HT-29 (cell line): ENCODE measurements around the gene CYB5A. TPM values are rescaled to one million over a fixed set of nuclear protein-coding genes. Genes with fewer than 3 reads are reported as not detected.
A peak's percentile ranks its signal among the peaks of the same experiment; 100 is the strongest.
"Not testable (repeated sequence)": the region's sequence is repeated elsewhere in the genome, so short reads cannot be mapped to it uniquely, and the experiment has no call there.

Experiments used
- DNase-seq: peaks from one replicate; pipeline ENCODE4 v3.0.0-alpha.2; 2015; ENCODE audit warnings: low spot score
- total RNA-seq: library from RNA; depleted of rRNA; stranded (reverse); fragments of >200 nt; shearing (Covaris generic); gene quantifications from 2 replicates; pipeline ENCODE4 v1.2.3, GENCODE V29; 2014

The CYB5A gene
- total RNA-seq, 1 experiment from 2014 or later, result 133 TPM

DNA sequence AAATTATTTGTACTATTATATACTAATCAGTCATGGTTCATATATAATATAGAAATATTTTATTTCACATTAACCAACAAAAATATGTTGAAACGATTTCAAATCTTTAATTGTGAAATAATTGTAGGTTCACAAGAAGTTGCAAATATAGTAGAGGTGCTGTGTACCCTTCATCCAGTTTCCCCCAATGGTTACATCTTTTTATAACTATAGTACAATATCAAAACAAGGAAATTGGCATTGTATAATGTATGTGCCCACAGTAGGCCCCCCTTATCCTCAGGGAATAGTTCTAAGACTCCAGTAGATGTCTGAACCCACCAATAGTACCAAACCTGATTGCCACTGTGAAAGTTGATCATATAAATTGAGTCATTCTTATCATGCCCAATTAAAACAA is 7.4 kb upstream of the CYB5A start:
- DNase-seq, result no peak

- DNase-seq, result no peak
These were observed 2.8 kb upstream of the CYB5A start for GRCh38 chr18:74294526-74294925.

DNA sequence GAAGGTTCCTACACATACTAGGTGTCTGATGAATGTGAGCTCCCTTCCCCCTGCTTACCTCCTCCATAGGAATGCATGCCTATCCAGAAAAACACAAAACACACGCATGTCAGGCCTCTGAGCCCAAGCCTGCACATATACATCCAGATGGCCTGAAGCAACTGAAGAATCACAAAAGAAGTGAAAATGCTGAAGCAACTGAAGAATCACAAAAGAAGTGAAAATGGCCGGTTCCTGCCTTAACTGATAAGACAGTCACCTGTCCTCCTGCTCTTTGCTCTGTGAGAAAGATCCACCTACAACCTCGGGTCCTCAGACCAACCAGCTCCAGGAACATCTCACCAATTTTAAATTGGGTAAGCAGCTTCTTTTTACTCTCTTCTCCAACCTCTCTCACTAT is 1.2 kb upstream of the CYB5A start:
- DNase-seq, result not testable (repeated sequence)

GRCh38 chr18:74292541-74292858 is 737 bp upstream of the CYB5A start:
- DNase-seq, result no peak

GRCh38 chr18:74291472-74291770 is 342 bp downstream of the CYB5A start:
- no peak for DNase-seq

- DNase-seq, result peak; percentile 73
These were observed 830 bp downstream of the CYB5A start for GRCh38 chr18:74290794-74291471.

DNA sequence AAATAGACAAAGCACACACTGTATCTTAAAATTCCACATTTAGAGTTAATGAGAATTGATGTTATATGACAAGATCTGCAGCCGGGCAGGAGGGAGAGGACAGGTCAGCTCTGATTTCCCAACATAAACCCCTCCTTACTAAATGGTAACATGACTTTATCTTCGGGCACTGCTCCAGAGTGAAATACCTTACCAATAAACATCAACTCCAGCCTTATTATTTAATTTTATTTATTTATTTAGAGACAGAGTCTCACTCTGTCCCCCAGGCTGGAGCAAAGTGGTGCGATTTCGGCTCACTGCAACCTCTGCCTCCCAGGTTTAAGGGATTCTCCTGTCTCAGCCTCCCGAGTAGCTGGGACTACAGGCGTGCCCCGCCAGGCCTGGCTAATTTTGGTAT is 1.7 kb downstream of the CYB5A start:
- DNase-seq, result no peak

GRCh38 chr18:74289137-74289536 is 2.6 kb downstream of the CYB5A start:
- DNase-seq, result no peak

GRCh38 chr18:74288730-74289129 is 3.0 kb downstream of the CYB5A start:
- no peak for DNase-seq

DNA sequence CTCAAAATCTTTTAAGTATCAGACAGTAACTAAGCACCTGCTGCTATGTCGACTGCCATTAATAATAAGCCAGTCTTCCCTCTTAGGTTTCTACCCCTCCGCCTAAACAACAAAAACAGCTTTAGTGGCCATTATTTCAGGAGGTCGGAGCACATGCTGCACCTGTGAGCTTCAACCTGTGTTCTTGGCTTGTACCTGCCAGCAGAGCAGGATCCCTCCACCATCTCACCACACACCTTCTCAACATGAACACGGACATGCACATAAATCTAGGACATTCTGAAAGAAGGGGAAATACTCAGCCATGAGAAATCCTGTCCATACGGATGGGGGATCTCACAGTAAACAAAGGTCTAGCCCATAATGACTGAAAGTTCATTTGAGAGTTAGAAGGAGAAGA is 3.7 kb downstream of the CYB5A start:
- DNase-seq, result no peak

GRCh38 chr18:74286856-74287255 is 4.9 kb downstream of the CYB5A start:
- DNase-seq, result no peak

DNA sequence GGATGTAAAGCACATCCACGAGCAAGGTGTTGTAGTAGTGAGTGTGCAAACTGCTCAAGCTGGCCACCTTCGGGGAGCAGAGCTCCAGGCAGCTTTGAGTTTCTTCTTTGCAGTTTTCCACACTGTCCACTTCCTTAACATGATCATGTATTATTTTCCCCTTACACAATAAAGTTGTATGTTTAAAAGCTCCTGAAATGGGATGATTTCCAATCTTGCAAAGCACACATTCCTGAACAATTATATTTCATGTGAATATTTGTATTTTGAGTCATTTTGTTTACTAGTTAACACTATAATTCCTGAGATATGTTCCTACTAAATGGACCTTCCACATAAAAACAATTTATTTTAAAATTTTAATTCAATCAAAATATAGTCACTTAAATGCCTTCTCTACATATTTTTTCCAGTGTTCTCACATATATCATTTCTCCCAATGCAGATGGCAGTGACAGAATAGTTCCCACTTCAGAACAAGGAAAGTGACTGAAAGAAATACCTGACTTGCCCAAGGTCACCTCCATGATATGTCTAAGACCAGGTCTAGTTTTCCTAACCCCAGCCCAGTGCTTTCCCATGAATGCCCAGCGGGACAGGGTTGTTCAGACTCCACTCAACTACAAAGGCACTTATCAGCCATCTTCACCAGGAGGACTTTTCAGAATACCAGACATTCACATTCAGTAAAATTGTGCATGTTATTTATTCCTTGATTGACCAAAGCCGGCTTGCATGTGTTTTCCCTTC is 5.5 kb downstream of the CYB5A start:
- no peak for DNase-seq

DNA sequence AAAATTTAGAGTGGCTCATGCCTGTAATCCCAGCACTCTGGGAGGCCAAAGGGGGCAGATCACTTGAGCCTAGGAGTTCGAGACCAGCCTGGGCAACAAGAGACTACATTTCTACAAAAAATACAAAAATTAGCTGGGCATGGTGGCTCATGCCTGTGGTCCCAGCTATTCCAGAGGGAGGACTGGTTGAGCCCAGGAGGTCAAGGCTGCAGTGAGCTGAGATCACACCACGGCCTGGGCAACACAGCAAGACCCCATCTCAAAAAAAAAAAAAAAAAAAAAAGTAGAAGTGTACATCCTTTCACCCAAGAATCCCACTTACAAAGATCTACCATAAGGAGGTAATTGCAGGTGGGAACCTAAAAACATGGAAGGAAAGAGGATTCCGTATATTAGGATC is 6.2 kb downstream of the CYB5A start:
- not testable (repeated sequence) for DNase-seq

DNA sequence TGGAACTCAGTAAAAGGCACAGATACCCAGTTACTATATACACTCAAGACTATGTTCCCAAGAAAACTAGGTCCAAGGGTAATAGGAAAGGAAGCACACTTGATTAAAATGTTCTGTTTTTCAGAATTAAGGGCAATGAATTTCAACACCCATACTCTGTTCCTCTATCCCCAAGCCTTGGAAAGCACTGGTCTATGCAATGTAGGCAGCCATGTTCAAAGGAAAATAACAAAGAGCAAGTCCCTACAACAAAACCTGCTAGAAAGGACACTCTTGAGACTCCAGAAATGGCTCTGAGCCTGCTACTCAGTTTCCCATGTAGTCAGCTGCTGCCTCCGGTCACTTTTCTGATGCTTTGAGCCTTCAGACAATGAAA is 6.8 kb downstream of the CYB5A start:
- no peak for DNase-seq

- no peak for DNase-seq
These were observed 7.4 kb downstream of the CYB5A start for GRCh38 chr18:74284191-74284979.

DNA sequence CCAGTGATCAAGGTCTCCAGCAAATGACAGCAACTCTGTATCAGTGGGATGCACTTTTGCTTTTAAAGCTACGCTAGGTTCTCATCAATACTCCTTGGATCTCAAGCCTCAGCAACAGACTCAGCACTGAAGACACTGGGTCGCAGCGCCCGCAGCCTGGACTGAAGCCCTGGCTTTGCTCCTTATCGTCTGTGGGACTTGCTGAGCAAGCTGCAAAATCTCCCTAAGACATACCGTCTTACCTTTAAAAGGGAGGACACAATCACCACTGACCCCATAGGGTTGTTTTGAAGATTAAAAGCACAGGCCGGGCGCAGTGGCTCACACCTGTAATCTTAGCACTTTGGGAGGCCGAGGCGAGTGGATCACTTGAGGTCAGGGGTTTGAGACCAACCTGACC is 8.1 kb downstream of the CYB5A start:
- DNase-seq, result no peak

DNA sequence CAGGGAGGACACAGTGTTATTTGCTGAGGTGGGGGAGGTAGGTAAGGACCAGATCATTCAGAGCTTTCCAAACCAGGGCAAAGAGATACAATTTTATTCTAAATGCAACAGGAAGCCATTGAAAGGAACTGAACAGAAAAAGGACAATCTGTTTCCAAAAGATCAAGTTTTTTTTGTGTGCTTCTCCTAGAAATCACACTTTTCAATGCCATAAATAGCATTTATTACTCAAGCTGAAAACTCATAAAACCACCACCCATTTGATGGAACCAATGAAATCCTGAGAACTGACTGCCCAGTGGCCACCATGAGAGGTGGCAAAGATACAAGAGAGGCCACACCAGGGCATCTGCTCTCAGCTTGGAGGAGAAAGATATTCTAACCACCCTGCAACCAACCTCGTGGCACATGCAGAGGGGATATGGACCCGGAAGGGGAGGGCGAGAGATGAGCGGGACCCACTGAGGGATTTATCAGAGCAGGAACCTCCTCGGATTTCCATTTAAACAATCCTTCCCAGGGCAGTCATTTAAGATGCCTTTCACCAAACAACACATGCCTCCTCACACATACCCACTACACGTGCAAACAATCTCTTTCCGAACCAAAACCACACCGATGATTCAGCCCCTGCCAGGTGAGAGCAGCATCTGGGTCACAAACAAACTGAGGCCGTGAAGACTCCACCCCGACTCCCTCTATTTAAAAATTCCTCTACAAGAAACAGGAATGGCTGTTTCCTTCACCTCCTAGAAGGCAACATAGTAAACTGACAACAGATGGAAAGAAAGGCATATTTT is 8.8 kb downstream of the CYB5A start:
- DNase-seq, result peak; percentile 23

DNA sequence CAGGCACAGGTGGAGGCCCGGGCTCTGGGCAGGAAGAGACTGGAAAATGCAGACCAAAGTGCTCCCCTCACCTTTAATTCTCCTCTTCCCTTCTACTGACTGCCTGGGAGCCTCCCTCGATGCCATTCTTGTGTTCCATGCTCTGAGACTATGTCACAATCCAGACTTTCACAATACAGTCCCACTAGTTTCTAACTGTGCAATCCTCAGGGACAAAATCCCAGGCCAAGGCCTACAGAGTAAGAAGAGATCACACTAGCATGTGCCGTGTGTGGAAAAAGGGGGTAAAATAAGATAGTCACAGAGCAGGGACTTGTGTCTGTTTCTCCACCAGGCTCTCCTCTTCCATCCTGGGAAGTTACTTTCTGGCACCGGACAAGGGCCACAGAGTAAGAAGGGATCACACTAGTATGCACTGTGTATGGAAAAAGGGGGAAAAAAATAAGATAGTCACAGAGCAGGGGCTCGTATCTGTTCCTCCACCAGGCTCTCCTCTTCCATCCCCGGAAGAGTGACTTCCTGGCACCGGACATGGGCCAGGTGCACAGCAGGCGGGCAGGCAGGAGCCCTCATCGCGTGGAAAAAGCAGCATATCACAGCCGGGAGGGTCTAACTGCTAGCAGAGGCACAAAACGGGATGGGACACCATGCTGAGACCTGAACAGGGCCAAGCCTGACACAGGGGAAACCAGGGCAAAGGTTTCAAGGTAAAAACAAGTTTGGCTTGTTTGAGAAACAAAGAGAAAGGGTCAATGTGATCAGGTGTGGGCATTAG is 9.6 kb downstream of the CYB5A start:
- peak; percentile 48 for DNase-seq

GRCh38 chr18:74281011-74281979 is 10.5 kb downstream of the CYB5A start:
- no peak for DNase-seq

DNA sequence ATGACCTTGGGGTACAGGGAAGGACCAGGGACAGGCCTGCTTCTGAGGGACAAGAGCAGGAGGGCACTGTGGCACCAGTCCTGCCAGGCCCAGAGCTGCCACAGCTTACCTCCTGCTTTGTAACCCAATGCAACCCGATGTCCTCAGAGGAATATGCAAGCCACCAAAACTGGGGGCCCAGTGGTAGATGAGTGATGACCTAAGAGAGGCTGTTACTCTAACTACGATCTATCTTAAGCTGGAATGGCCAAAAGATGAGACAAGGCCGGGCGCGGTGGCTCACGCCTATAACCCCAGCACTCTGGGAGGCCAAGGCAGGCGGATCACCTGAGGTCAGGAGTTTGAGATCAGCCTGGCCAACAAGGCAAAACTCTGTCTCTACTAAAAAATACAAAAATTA is 12.8 kb downstream of the CYB5A start:
- no peak for DNase-seq
